ENCODE measurements around the gene GNAS-AS1. TPM values are rescaled to one million over a fixed set of nuclear protein-coding genes. Genes with fewer than 3 reads are reported as not detected.

GNAS-AS1 gene
- total RNA-seq, 4 donors from 2014 or later = 0.19 TPM; not detected in 3

GRCh38 chr20:58775371-58775770, 75.3 kb downstream of the GNAS-AS1 start:
- Histone ChIP-seq H3K4me3 (no peak overlapping the region), H3K27me3 (peaks cover 51% of the 10 kb centered on the region), H3K36me3 (no peaks in the 10 kb centered on the region), H3K4me1 (no peaks in the 10 kb centered on the region), H3K9me3 (no peaks in the 10 kb centered on the region), H3K27ac (no peak overlapping the region)
- 73 to 100% methylated on average over 3 to 7 of the region's 8 CpGs for WGBS, 2 donors (ENCODE audit: low coverage in 1 of 2)
- TF ChIP-seq POLR2AphosphoS5 (IDR thresholded peaks at IDR 0.05) (no peak), CTCF (IDR thresholded peaks at IDR 0.05) (no peak), EP300 (IDR thresholded peaks at IDR 0.05) (no peak), POLR2A (IDR thresholded peaks at IDR 0.05) (no peak)
- ATAC-seq = no peak

- H3K27ac ChIP-seq = no peak overlapping the region
Observed at GRCh38 chr20:58774667-58775263, 75.9 kb downstream of the GNAS-AS1 start.

GRCh38 chr20:58774214-58774613, 76.5 kb downstream of the GNAS-AS1 start:
- TF ChIP-seq POLR2AphosphoS5 (IDR thresholded peaks at IDR 0.05) = no peak
- no peak for TF ChIP-seq CTCF (IDR thresholded peaks at IDR 0.05)
- no peak for TF ChIP-seq EP300 (IDR thresholded peaks at IDR 0.05)
- no peak for TF ChIP-seq POLR2A (IDR thresholded peaks at IDR 0.05)
- Histone ChIP-seq H3K36me3 (no peaks in the 10 kb centered on the region), H3K9me3 (no peaks in the 10 kb centered on the region), H3K27me3 (peaks cover 46% of the 10 kb centered on the region), H3K27ac (no peak overlapping the region), H3K4me3 (no peak overlapping the region), H3K4me1 (no peaks in the 10 kb centered on the region)
- no peak for ATAC-seq
- WGBS, 2 donors (ENCODE audit: low coverage in 1 of 2) = 100% methylated on average over 4 of the region's 5 CpGs; no CpG with 5 or more reads in 1 of the 2 donors

More at GRCh38 chr20:58774667-58775263, 75.9 kb downstream of the GNAS-AS1 start:
- Histone ChIP-seq H3K4me1 (no peaks in the 10 kb centered on the region), H3K36me3 (no peaks in the 10 kb centered on the region), H3K9me3 (no peaks in the 10 kb centered on the region), H3K4me3 (no peak overlapping the region), H3K27me3 (peaks cover 47% of the 10 kb centered on the region)
- no peak for ATAC-seq
- WGBS, 2 donors (ENCODE audit: low coverage in 1 of 2) = 82 to 89% methylated on average over 5 of the region's 5 CpGs
- TF ChIP-seq CTCF (IDR thresholded peaks at IDR 0.05) (no peak), POLR2A (IDR thresholded peaks at IDR 0.05) (no peak), EP300 (IDR thresholded peaks at IDR 0.05) (no peak), POLR2AphosphoS5 (IDR thresholded peaks at IDR 0.05) (no peak)

- Histone ChIP-seq H3K27me3 (peaks cover 55% of the 10 kb centered on the region), H3K4me1 (no peaks in the 10 kb centered on the region), H3K27ac (no peak overlapping the region), H3K36me3 (no peaks in the 10 kb centered on the region), H3K4me3 (no peak overlapping the region), H3K9me3 (no peaks in the 10 kb centered on the region)
- 27 to 45% methylated on average over 5 to 6 of the region's 6 CpGs for WGBS, 2 donors (ENCODE audit: low coverage in 1 of 2)
- no peak for TF ChIP-seq POLR2AphosphoS5 (IDR thresholded peaks at IDR 0.05)
- TF ChIP-seq POLR2A (IDR thresholded peaks at IDR 0.05) = no peak
- TF ChIP-seq CTCF (IDR thresholded peaks at IDR 0.05) = no peak
- TF ChIP-seq EP300 (IDR thresholded peaks at IDR 0.05) = no peak
- ATAC-seq = no peak
Observed at GRCh38 chr20:58772786-58773185, 77.9 kb downstream of the GNAS-AS1 start.

Small RNA genes lying within 50 kb of the gene (small RNA-seq; reads per million reads assigned to genes)
- 0 reads per million in 4 donors for gene MIR298
- gene RF02127 = 0 reads per million in 4 donors
- gene RF02128 = 0 reads per million in 4 donors
- gene RF02130 = 0 reads per million in 4 donors
- 0 reads per million in 4 donors for gene RF02131

Other genes starting within 250 kb of the GNAS-AS1 start
- gene STX16, start 199.6 kb downstream of the GNAS-AS1 start, total RNA-seq = 10 to 100 TPM; 26.1 to 90.4 (median 47.8) TPM
- gene NPEPL1, start 158.1 kb downstream of the GNAS-AS1 start, total RNA-seq = 10 to 100 TPM; 24.3 to 57.3 (median 36.9) TPM
- gene GNAS, start 1.8 kb upstream of the GNAS-AS1 start, total RNA-seq = 100 to 1,000 TPM; 521 to 893 (median 652) TPM
- gene NELFCD, start 130.4 kb upstream of the GNAS-AS1 start, total RNA-seq = 10 to 100 TPM; 26.5 to 48.6 (median 36.1) TPM
- gene CTSZ, start 156.4 kb upstream of the GNAS-AS1 start, total RNA-seq = 100 to 1,000 TPM; 167 to 222 (median 176) TPM
- under 1 TPM in 1 of 4 donors, not detected in 3; 0.15 TPM for gene TUBB1, start 168.5 kb upstream of the GNAS-AS1 start, total RNA-seq
- 10 to 100 TPM; 23.1 to 40.6 (median 35.4) TPM for gene ATP5F1E, start 181.4 kb upstream of the GNAS-AS1 start, total RNA-seq
- 10 to 100 TPM; 35.1 to 60.8 (median 40.0) TPM for gene PRELID3B, start 191.9 kb upstream of the GNAS-AS1 start, total RNA-seq